GM23338 (cell line): ENCODE measurements around the gene GCAT. TPM values are rescaled to one million over a fixed set of nuclear protein-coding genes. Genes with fewer than 3 reads are reported as not detected.

Experiments
- ATAC-seq: fragments of 200-7000 bp; cut with Tn5 transposase; 3 replicates; pipeline ENCODE4 v1.9.1; 2020
- DNase-seq: peaks from one replicate; pipeline ENCODE4 v3.0.0-alpha.2; 2015; ENCODE audit warnings: low spot score
- H2AFZ ChIP-seq: fragments of 200-600 bp; sonication (generic); 2 replicates; pipeline ENCODE4 v1.8.0; 2016; ENCODE audit warnings: antibody characterized with exemption, mild to moderate bottlenecking, moderate library complexity
- H3F3A ChIP-seq: fragments of 200-600 bp; sonication (generic); replicated peaks from 2 replicates; pipeline ENCODE4 v1.8.0; 2017; ENCODE audit warnings: antibody characterized with exemption, mixed run types, low read depth
- H3K27ac ChIP-seq: fragments of 200-600 bp; sonication (generic); 2 replicates; pipeline ENCODE4 v1.6.1; 2016; ENCODE audit warnings: low read depth
- H3K27me3 ChIP-seq: fragments of 200-600 bp; sonication (generic); 2 replicates; pipeline ENCODE4 v1.8.0; 2016; ENCODE audit warnings: mild to moderate bottlenecking, mixed run types, moderate library complexity; ENCODE audit not compliant: insufficient read depth
- H3K36me3 ChIP-seq: fragments of 200-600 bp; sonication (generic); 2 replicates; pipeline ENCODE4 v1.8.0; 2016; ENCODE audit warnings: mild to moderate bottlenecking; ENCODE audit not compliant: insufficient read depth
- H3K4me1 ChIP-seq: fragments of 200-600 bp; sonication (generic); 2 replicates; pipeline ENCODE4 v1.8.0; 2016; ENCODE audit warnings: mild to moderate bottlenecking, moderate library complexity; ENCODE audit not compliant: insufficient read depth
- H3K4me2 ChIP-seq: fragments of 200-600 bp; sonication (generic); 2 replicates; pipeline ENCODE4 v1.7.1; 2017; ENCODE audit warnings: mixed run types
- H3K4me3 ChIP-seq: fragments of 200-600 bp; sonication (generic); 2 replicates; pipeline ENCODE4 v1.6.1; 2016; ENCODE audit warnings: mixed run types
- H3K79me2 ChIP-seq: fragments of 200-600 bp; sonication (generic); replicated peaks from 2 replicates; pipeline ENCODE4 v1.8.0; 2017; ENCODE audit warnings: mild to moderate bottlenecking; ENCODE audit not compliant: insufficient read depth
- H3K9me2 ChIP-seq: fragments of 200-600 bp; sonication (generic); 2 replicates; pipeline ENCODE4 v1.8.0; 2017; ENCODE audit not compliant: insufficient read depth
- H4K20me1 ChIP-seq: fragments of 200-600 bp; sonication (generic); replicated peaks from 2 replicates; pipeline ENCODE4 v1.8.0; 2017; ENCODE audit warnings: mild to moderate bottlenecking; ENCODE audit not compliant: insufficient read depth
- H3K27ac Mint-ChIP-seq: 2 replicates; pipeline ENCODE4 v1.8.0; 2020; ENCODE audit warnings: inconsistent platforms, mild to moderate bottlenecking, moderate library complexity, mixed read lengths
- H3K27me3 Mint-ChIP-seq: 3 replicates; pipeline ENCODE4 v1.8.0; 2022; ENCODE audit warnings: low read depth, mild to moderate bottlenecking, moderate library complexity, mixed read lengths, inconsistent platforms; ENCODE audit not compliant: insufficient read depth, poor library complexity
- H3K36me3 Mint-ChIP-seq: 3 replicates; pipeline ENCODE4 v1.8.0; 2021; ENCODE audit warnings: low read depth, mild to moderate bottlenecking, inconsistent platforms, moderate library complexity, mixed read lengths
- H3K4me1 Mint-ChIP-seq: 3 replicates; pipeline ENCODE4 v1.8.0; 2020; ENCODE audit warnings: mild to moderate bottlenecking, inconsistent platforms, mixed read lengths
- H3K4me3 Mint-ChIP-seq: 3 replicates; pipeline ENCODE4 v1.8.0; 2021; ENCODE audit warnings: moderate library complexity, mild to moderate bottlenecking, inconsistent platforms, mixed read lengths
- H3K9me3 Mint-ChIP-seq: 3 replicates; pipeline ENCODE4 v1.8.0; 2020; ENCODE audit warnings: moderate library complexity, mild to moderate bottlenecking, inconsistent platforms, mixed read lengths
- EZH2 ChIP-seq: fragments of 200-600 bp; sonication (generic); IDR thresholded peaks from one replicate; pipeline ENCODE4 v1.8.0; 2017; ENCODE audit warnings: antibody characterized with exemption, mild to moderate bottlenecking, low read depth; ENCODE audit not compliant: unreplicated experiment
- EZH2phosphoT487 ChIP-seq: fragments of 200-600 bp; sonication (generic); IDR thresholded peaks from one replicate; pipeline ENCODE4 v1.8.1; 2018; ENCODE audit warnings: antibody characterized with exemption; ENCODE audit not compliant: unreplicated experiment
- JUNB ChIP-seq: IDR thresholded peaks from one replicate; pipeline ENCODE4 v1.6.1; 2016; ENCODE audit warnings: antibody characterized with exemption; ENCODE audit not compliant: unreplicated experiment
- NANOG ChIP-seq: IDR thresholded peaks from 2 replicates; pipeline ENCODE4 v1.6.1; 2016; ENCODE audit warnings: antibody characterized with exemption, borderline replicate concordance
- POLR2AphosphoS5 ChIP-seq: IDR thresholded peaks from 2 replicates; pipeline ENCODE4 v1.6.1; 2016; ENCODE audit warnings: antibody characterized with exemption, low read depth
- STAT1 ChIP-seq: IDR thresholded peaks from one replicate; pipeline ENCODE4 v1.6.1; 2016; ENCODE audit warnings: antibody characterized with exemption; ENCODE audit not compliant: unreplicated experiment
- ZNF114 ChIP-seq: fragments of 250-450 bp; sonication (Bioruptor Pico); IDR thresholded peaks from 2 replicates; pipeline ENCODE4 v1.5.0; 2020; ENCODE audit warnings: mild to moderate bottlenecking, moderate library complexity
- polyA plus RNA-seq: library from polyadenylated mRNA; unstranded; fragments of >200 nt; fragmentation: Nextera tagmentation; extraction: Ambion mirVana; gene quantifications from 2 replicates; pipeline ENCODE4 v1.2.1, GENCODE V29; 2016
- total RNA-seq: library from RNA; depleted of rRNA; stranded (reverse); fragments of >200 nt; shearing (Covaris generic); gene quantifications from 2 replicates; pipeline ENCODE4 v1.2.3, GENCODE V29; 2014
- TF ChIP-seq, protein P1 (sequence below): fragments of 250-450 bp; sonication (Bioruptor Pico); IDR thresholded peaks from 2 replicates; pipeline ENCODE4 v1.5.0; 2020; ENCODE audit warnings: mild to moderate bottlenecking, moderate library complexity

Gene GCAT
- total and polyA plus RNA-seq, 2 experiments from 2014 or later: 36.8 to 61.3 TPM

DNA sequence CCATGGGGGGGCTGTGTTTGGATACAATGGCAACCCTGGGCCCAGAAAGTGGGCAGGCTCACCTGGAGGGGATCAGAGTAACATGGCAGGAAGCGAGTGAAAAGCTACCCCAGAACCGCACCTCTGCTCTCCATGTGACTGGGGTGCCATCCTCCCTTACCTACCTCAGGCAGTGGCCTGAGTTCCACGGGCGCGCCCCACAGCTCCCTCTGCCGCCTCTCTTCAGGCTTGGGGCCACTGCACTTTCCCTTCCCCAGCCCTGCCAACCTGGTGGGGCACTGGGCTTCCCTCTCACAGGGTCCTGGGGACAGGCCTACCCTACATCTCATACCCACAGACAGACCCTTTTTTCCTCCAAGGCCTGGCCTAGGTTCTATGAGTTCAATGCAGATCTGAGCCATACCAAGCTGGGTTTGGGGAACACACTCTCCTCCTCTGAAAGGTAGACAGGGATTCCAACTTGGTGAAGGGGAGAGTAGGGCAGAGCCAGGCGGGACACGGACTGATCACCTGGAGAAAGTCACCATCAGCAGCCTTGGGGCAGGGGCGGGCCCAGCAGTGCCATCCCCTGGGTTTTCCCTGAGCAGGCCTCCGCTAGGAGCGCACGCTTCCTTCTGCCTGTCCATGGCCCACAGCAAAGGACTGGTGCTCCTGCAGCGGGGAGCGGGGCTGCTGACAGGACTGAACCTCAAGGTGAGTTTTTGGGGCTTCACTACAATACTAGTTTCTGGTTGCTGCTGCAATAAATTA is 22.5 kb downstream of the GCAT start (continued):
- TF ChIP-seq, protein P1, sequence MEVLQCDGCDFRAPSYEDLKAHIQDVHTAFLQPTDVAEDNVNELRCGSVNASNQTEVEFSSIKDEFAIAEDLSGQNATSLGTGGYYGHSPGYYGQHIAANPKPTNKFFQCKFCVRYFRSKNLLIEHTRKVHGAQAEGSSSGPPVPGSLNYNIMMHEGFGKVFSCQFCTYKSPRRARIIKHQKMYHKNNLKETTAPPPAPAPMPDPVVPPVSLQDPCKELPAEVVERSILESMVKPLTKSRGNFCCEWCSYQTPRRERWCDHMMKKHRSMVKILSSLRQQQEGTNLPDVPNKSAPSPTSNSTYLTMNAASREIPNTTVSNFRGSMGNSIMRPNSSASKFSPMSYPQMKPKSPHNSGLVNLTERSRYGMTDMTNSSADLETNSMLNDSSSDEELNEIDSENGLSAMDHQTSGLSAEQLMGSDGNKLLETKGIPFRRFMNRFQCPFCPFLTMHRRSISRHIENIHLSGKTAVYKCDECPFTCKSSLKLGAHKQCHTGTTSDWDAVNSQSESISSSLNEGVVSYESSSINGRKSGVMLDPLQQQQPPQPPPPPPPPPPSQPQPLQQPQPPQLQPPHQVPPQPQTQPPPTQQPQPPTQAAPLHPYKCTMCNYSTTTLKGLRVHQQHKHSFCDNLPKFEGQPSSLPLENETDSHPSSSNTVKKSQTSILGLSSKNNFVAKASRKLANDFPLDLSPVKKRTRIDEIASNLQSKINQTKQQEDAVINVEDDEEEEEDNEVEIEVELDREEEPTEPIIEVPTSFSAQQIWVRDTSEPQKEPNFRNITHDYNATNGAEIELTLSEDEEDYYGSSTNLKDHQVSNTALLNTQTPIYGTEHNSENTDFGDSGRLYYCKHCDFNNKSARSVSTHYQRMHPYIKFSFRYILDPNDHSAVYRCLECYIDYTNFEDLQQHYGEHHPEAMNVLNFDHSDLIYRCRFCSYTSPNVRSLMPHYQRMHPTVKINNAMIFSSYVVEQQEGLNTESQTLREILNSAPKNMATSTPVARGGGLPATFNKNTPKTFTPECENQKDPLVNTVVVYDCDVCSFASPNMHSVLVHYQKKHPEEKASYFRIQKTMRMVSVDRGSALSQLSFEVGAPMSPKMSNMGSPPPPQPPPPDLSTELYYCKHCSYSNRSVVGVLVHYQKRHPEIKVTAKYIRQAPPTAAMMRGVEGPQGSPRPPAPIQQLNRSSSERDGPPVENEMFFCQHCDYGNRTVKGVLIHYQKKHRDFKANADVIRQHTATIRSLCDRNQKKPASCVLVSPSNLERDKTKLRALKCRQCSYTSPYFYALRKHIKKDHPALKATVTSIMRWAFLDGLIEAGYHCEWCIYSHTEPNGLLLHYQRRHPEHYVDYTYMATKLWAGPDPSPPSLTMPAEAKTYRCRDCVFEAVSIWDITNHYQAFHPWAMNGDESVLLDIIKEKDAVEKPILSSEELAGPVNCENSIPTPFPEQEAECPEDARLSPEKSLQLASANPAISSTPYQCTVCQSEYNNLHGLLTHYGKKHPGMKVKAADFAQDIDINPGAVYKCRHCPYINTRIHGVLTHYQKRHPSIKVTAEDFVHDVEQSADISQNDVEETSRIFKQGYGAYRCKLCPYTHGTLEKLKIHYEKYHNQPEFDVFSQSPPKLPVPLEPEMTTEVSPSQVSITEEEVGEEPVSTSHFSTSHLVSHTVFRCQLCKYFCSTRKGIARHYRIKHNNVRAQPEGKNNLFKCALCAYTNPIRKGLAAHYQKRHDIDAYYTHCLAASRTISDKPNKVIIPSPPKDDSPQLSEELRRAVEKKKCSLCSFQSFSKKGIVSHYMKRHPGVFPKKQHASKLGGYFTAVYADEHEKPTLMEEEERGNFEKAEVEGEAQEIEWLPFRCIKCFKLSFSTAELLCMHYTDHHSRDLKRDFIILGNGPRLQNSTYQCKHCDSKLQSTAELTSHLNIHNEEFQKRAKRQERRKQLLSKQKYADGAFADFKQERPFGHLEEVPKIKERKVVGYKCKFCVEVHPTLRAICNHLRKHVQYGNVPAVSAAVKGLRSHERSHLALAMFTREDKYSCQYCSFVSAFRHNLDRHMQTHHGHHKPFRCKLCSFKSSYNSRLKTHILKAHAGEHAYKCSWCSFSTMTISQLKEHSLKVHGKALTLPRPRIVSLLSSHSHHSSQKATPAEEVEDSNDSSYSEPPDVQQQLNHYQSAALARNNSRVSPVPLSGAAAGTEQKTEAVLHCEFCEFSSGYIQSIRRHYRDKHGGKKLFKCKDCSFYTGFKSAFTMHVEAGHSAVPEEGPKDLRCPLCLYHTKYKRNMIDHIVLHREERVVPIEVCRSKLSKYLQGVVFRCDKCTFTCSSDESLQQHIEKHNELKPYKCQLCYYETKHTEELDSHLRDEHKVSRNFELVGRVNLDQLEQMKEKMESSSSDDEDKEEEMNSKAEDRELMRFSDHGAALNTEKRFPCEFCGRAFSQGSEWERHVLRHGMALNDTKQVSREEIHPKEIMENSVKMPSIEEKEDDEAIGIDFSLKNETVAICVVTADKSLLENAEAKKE: no peak
- no peak for TF ChIP-seq EZH2

DNA sequence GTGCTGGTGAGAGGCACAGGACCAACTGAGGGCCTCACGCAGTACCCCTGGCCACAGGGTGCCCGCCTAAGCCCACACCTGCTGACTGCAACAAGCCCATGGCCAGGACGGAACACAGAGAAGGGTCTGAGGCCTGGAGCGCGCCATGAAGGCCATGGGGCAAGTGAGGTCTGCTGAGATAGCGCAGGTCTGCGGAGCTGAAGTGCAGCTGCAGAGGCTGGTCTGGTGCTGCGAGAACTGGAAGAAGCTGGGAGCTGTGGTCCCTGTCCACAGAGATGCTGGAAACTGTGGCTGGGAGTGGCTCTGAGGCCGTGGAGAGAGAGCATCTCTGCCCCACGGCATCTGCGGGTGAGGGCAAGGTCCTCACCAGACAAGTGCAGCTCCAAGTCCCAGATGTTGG is 23.7 kb downstream of the GCAT start:
- Histone ChIP-seq H3K79me2 (no peaks in the 10 kb centered on the region), H3K36me3 (no peaks in the 10 kb centered on the region; the same call in 1 of the 2 replicates), H3K4me3 (no peak overlapping the region), H3F3A (no peaks in the 10 kb centered on the region), H3K27me3 (peaks cover 3% of the 10 kb centered on the region; the same call in 1 of the 2 replicates), H2AFZ (no peak overlapping the region), H3K4me1 (no peaks in the 10 kb centered on the region), H3K27ac (no peak overlapping the region), H3K4me2 (no peak overlapping the region), H4K20me1 (no peaks in the 10 kb centered on the region), H3K9me2 (no peaks in the 10 kb centered on the region)
- peaks cover 15% of the 10 kb centered on the region; the same call in 2 of the 3 replicates for H3K36me3 Mint-ChIP-seq
- ATAC-seq: no peak
- no peak overlapping the region for H3K4me3 Mint-ChIP-seq
- H3K27ac Mint-ChIP-seq: no peak overlapping the region
- H3K27me3 Mint-ChIP-seq: peaks cover 3% of the 10 kb centered on the region
- no peaks in the 10 kb centered on the region for H3K4me1 Mint-ChIP-seq
- no peaks in the 10 kb centered on the region for H3K9me3 Mint-ChIP-seq
- no peak for DNase-seq
- TF ChIP-seq NANOG (no peak), ZNF114 (CRISPR knock-in tag) (no peak), EZH2phosphoT487 (no peak), JUNB (no peak), POLR2AphosphoS5 (no peak), STAT1 (no peak)
- TF ChIP-seq, protein P1: no peak
